Smooth muscle cell of the brain vasculature (primary cell): ENCODE results near the gene ZFAND2B.
"Not testable (repeated sequence)": the region's sequence is repeated elsewhere in the genome, so short reads cannot be mapped to it uniquely, and the experiment has no call there.

ENCODE experiments used
- DNase-seq: peaks from one replicate; pipeline ENCODE4 v3.0.0-alpha.2; 2012; ENCODE audit warnings: low read depth, low spot score

The ZFAND2B gene

GRCh38 chr2:219250049-219250781, 43.6 kb downstream of the ZFAND2B start:
- DNase-seq: no peak

DNA sequence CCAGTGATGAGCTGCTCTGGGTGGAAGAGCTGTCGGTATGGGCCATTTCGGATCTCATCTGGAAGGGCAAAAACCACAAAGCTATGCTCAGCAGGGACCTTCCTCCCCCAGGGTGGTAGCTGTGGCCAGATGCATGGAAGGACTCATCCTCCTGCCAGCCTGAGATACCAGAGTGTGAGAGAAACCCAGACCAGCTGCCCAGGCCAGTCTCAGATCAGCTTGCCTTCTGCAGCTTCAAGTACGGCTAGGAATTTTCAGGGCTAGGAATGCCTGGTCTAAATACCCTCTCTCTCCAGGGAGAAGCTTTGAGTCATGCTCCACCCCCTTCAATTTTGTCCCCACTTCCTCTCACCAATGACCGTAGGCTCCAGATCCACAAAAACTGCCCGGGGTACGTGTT, 45.1 kb downstream of the ZFAND2B start:
- DNase-seq: no peak

DNA sequence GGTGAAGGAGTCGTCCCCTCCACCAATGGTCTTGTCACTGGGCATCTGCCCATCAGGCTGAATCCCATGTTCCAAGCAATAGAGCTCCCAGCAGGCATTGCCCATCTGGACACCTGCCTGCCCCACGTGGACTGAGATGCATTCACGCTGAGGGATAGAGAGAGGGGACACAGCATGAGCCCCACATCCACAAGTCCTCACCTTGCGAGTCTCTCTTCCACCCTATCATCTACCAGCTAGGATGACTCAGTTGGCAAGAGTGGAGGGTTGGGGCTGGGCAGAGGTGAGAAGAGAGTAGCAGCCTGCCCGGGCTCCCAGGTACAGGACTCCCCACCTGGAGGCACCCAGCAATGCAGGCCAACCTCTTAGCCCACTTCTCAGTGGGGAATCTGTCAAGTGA, 45.5 kb downstream of the ZFAND2B start:
- no peak for DNase-seq

GRCh38 chr2:219252570-219252899, 46.0 kb downstream of the ZFAND2B start:
- DNase-seq: no peak

GRCh38 chr2:219252900-219253752, 46.5 kb downstream of the ZFAND2B start, which contains the start of gene TUBA4B:
TUBA4B (plus strand) TSS chr2:219253243; CDS start chr2:219253408, 165 bp downstream.
- DNase-seq: no peak

DNA sequence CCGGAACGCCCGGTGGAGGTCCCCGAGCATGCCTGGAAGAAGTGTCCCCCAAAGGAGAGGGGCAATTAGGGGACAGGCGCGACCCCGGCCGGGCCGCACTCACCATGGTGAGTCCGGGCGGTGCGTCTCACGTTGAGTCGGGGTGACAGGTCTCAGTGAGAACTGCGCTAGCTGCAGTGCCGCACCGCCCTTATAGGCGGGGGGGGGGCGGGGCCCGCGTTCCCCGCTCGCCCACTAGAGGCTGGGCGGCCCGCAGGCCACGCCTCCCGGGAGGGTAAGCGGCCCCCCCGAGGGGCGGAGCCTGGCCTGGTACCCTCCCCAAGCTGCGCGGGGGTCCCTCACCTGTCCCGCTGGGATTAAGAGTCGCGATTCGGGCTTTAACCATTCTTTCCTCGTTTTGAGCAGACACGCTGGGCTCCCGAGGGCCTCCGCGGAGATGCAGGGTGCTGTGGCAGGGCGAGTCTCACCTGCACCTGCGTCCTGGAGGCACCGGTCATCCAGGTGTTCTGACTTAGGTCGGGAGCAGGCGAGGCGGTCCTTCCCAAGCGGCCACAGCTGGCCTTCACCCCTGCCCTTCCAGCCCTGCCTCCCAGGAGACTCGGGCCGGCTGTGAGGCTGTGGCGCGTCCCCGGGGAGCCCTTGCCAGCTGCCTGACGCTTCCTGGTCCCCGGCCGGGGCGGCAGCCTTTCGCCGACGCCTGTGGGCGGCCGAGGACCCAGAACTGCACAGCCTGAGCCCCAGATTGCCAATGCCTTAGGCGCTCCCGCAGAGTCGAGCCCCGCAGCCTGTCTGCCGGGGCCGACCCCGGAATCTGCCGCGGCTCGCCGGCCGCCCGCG, 47.4 kb downstream of the ZFAND2B start, which contains the start of gene TUBA4A:
Gene TUBA4A, minus strand, starts transcription at position 166 of the 837 bp plus-strand sequence. Its CDS starts 60 bp downstream, at position 106.
- DNase-seq: no peak

DNA sequence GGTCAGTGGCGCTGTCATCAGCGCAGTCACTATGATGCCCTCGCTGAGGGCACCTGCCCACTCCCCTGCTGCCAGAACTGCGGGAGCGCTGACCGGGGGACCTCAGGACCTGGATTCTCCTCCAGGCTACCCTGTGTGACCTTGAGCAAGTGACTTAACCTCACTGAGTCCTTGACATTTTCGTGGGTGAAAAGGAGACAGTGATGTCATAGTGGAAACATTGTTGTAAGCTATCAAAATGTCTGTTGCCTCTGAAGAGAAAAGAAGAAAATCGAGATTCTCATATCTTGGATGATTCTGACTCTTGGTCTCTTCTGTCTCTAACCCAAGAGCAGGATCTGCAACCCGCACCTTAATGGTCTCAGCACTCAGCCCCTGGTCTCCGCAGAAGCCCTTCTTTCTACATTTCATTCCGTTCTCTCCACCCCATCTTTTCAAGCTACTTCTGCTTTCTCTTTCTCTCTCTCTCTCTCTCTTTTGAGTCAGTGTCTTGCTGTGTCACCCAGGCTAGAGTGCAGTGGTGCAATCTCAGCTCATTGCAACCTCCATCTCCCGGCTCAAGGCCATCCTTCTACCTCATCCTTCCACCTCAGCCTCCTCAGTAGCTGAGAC, 48.1 kb downstream of the ZFAND2B start:
- DNase-seq: no peak

- DNase-seq: not testable (repeated sequence)
Measured at GRCh38 chr2:219258942-219259341, 52.4 kb downstream of the ZFAND2B start.
